ENCODE results near the gene WRNIP1.

The WRNIP1 gene

DNA sequence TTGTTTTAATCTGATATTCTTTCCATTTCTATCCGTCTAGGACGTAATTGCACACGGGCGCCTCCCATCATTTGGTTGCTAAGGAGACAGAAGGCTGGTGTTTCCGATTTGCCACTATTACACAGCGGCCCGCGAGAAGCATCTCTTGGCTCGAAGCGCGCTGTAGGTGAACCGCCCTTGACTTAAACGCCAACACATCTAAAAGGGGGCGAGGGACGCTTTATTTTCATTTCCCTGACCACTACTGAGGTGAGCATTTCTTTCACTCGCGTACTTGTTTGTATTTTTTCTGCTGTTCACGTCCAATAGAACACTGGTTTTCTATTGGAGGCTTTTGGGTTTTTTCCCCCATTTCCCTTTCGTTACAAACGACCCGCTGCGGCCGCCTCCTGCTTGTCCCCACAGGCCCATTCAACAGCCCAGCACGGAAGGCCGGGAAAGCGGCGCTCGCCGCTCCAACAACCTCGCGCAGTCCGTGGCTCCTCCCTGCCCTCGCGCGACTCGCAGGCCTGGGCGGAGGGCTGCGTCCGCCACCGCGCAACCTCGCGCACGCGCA lies 505 bp upstream of the WRNIP1 start:
- Histone ChIP-seq H3K9me3 (ENCODE audit: severe bottlenecking) (no peaks in the 10 kb centered on the region), H3K4me3 (ENCODE audit: low read depth, low read length) (peak overlapping the region; percentile 54), H3K36me3 (peaks cover 20% of the 10 kb centered on the region), H3K27ac (peak overlapping the region; percentile 93), H3K27me3 (ENCODE audit: insufficient read depth, low read depth, severe bottlenecking) (no peaks in the 10 kb centered on the region)
- TF ChIP-seq, protein P1, sequence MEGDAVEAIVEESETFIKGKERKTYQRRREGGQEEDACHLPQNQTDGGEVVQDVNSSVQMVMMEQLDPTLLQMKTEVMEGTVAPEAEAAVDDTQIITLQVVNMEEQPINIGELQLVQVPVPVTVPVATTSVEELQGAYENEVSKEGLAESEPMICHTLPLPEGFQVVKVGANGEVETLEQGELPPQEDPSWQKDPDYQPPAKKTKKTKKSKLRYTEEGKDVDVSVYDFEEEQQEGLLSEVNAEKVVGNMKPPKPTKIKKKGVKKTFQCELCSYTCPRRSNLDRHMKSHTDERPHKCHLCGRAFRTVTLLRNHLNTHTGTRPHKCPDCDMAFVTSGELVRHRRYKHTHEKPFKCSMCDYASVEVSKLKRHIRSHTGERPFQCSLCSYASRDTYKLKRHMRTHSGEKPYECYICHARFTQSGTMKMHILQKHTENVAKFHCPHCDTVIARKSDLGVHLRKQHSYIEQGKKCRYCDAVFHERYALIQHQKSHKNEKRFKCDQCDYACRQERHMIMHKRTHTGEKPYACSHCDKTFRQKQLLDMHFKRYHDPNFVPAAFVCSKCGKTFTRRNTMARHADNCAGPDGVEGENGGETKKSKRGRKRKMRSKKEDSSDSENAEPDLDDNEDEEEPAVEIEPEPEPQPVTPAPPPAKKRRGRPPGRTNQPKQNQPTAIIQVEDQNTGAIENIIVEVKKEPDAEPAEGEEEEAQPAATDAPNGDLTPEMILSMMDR (IDR thresholded peaks at IDR 0.05; ENCODE audit: low read depth, low read length) = no peak
- peak; percentile 62 for DNase-seq

DNA sequence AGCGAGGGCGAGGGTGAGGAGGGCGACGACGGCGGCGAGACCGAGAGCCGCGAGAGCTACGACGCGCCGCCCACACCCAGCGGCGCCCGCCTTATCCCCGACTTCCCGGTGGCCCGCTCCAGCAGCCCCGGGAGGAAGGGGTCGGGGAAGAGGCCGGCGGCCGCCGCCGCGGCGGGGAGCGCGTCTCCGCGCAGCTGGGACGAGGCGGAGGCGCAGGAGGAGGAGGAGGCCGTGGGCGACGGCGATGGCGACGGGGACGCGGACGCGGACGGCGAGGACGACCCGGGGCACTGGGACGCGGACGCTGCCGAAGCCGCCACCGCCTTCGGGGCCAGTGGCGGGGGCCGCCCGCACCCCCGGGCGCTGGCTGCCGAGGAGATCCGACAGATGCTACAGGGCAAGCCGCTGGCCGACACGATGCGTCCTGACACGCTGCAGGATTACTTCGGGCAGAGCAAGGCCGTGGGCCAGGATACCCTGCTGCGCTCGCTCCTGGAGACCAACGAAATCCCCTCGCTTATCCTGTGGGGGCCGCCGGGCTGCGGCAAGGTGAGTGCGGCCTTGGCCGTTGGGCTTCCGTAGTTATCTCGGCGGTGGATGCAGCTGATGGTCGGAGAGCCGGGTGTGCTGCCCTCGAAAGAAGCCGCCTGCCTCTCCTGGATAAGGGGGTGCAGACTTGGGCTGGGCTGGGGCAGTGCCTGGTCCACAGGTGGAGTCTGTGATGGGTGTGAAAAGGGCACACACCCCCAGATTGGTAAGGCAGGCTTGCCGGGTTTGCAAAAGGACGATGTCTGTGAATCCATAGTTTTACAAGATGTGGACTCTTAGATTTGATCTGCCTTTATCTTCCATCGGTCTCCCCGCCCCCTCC lies 938 bp downstream of the WRNIP1 start:
- Histone ChIP-seq H3K27me3 (ENCODE audit: insufficient read depth, low read depth, severe bottlenecking) (no peaks in the 10 kb centered on the region), H3K27ac (peak overlapping the region; percentile 92), H3K4me3 (ENCODE audit: low read depth, low read length) (peak overlapping the region; percentile 82), H3K9me3 (ENCODE audit: severe bottlenecking) (no peaks in the 10 kb centered on the region), H3K36me3 (peaks cover 34% of the 10 kb centered on the region)
- peak; percentile 81 for DNase-seq
- TF ChIP-seq, protein P1 (IDR thresholded peaks at IDR 0.05; ENCODE audit: low read depth, low read length) = no peak; the same call in 1 of the 2 replicates

DNA sequence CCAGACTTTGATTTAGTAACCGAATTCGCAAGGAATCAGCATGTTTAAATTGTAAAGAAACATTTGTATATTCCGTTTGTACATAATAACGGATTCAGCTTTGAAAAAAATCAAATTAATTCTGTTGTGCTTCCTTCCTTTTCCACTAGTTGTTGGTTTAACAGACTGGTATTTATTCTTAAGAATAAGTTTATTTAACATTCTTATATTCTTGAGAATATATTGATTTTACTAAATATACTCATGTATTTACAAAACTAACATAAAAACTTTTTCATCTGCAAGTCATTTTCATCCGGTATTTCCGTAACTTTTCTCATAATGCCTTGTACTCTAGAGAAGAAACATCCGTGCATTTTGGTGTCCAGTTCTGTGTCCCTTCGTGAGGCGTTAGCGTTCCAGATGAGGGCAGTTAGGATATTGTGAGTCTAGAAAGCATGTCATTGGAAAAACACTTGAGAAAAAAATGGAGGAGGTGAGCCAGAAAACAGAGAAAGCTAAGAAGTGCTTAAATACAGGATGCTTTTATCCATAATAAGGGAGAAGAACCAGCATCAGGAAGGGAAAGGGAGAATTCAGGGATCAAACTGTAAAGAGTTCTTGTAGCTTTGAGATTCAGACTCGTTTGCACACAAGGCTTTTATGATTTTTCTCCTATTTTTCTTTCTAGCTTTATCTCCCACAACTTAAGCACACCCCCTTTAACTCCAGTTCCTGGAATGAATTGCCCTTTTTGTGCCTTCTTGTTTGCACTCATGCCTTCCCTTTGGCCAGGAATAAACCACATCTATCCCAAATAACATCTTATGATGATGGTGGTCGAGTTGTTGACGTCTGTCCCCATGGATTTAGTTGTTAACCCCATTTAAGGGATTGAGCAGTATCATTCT lies 1.8 kb downstream of the WRNIP1 start:
- H3K27ac ChIP-seq = peak overlapping the region; percentile 92
- no peaks in the 10 kb centered on the region for H3K27me3 ChIP-seq (ENCODE audit: insufficient read depth, low read depth, severe bottlenecking)
- peak overlapping the region; percentile 82 for H3K4me3 ChIP-seq (ENCODE audit: low read depth, low read length)
- TF ChIP-seq, protein P1 (IDR thresholded peaks at IDR 0.05; ENCODE audit: low read depth, low read length) = no peak
- DNase-seq = no peak
- peaks cover 43% of the 10 kb centered on the region for H3K36me3 ChIP-seq
- no peaks in the 10 kb centered on the region for H3K9me3 ChIP-seq (ENCODE audit: severe bottlenecking)

DNA sequence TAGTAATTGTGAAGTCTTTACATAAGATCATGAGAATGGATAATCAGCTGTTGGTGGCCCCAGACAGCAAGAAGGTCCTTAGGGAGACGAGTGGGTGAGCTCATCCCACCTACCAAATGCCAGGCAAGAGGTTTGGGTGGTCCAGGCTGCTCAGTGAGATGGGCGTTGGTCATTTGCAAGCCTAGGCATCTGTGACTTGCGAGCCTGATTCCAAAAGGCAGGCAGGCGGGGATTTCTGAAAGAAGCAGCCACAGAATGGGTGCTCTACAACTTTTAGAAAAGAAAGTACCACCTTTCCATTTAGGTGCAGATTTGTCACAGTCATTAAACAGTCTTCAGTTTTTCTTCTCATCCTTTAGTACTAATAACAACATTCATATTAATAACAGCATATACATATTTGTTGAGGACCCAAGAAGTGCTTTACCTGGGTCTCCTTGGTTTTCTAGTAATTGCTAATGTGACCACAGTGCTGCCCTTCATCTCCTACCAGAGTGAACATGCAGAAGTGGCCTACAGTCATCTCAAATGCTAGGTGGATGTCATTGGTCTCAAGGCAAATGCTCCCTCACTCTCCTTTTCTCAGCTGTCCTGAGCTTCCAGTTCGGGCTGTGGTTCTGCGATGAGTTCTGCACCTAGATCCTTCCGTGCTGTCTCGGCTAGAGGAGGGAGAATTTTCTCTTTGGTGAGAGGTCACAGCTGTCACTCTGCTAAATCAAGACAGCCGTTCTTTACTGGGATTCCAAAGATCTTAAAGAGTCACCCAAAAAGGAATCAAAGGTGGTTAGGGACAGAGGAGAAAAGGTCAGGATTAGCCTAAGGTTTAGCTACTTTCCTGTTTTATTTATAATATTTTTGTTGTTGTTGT lies 2.7 kb downstream of the WRNIP1 start:
- Histone ChIP-seq H3K9me3 (ENCODE audit: severe bottlenecking) (no peaks in the 10 kb centered on the region), H3K36me3 (peaks cover 52% of the 10 kb centered on the region), H3K27ac (no peak overlapping the region), H3K27me3 (ENCODE audit: insufficient read depth, low read depth, severe bottlenecking) (no peaks in the 10 kb centered on the region), H3K4me3 (ENCODE audit: low read depth, low read length) (no peak overlapping the region)
- no peak for DNase-seq
- TF ChIP-seq, protein P1 (IDR thresholded peaks at IDR 0.05; ENCODE audit: low read depth, low read length) = no peak

DNA sequence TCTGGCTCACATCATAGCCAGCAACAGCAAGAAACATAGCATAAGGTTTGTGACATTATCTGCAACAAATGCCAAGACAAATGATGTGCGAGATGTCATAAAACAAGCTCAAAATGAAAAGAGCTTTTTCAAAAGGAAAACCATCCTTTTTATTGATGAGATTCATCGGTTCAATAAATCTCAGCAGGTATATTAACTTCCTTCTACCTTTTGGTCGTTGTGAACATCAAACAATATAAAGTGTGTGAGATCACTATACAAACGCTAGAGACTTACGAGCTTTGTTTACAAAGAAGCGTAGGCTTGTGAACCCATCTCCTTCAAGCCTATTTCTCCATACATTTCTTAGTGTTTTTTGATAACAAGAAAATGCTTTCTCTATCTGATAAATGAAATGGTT lies 3.5 kb downstream of the WRNIP1 start:
- DNase-seq = no peak
- no peak overlapping the region for H3K27ac ChIP-seq

More for the DNA sequence above, 3.5 kb downstream of the WRNIP1 start:
- H3K27me3 ChIP-seq (ENCODE audit: insufficient read depth, low read depth, severe bottlenecking) = no peaks in the 10 kb centered on the region
- H3K4me3 ChIP-seq (ENCODE audit: low read depth, low read length) = no peak overlapping the region
- TF ChIP-seq, protein P1 (IDR thresholded peaks at IDR 0.05; ENCODE audit: low read depth, low read length) = no peak
- no peaks in the 10 kb centered on the region for H3K9me3 ChIP-seq (ENCODE audit: severe bottlenecking)
- peaks cover 60% of the 10 kb centered on the region for H3K36me3 ChIP-seq

Data from WERI-Rb-1 (cell line).